Effector memory CD4-positive, alpha-beta T cell (primary cell): ENCODE data around the gene CASQ2.
"Not testable (repeated sequence)": the region's sequence is repeated elsewhere in the genome, so short reads cannot be mapped to it uniquely, and the experiment has no call there.

Experiments
- DNase-seq, 3 donors: peaks; one replicate each; pipeline ENCODE4 v3.0.0-alpha.2; 2020
- H3K27ac ChIP-seq: 2 replicates; pipeline ENCODE4 v1.7.0; 2013; ENCODE audit warnings: mild to moderate bottlenecking, low read length, moderate library complexity; ENCODE audit not compliant: insufficient read depth, poor library complexity, severe bottlenecking
- H3K27me3 ChIP-seq: replicated peaks from 2 replicates; pipeline ENCODE4 v1.7.0; 2013; ENCODE audit warnings: mild to moderate bottlenecking, low read length; ENCODE audit not compliant: insufficient read depth, control insufficient read depth, poor library complexity, severe bottlenecking
- H3K36me3 ChIP-seq: 2 replicates; pipeline ENCODE4 v1.7.0; 2013; ENCODE audit warnings: mild to moderate bottlenecking, low read length, moderate library complexity; ENCODE audit not compliant: control insufficient read depth, insufficient read depth
- H3K4me1 ChIP-seq: 2 replicates; pipeline ENCODE4 v1.7.0; 2013; ENCODE audit warnings: low read length, mild to moderate bottlenecking; ENCODE audit not compliant: control insufficient read depth, insufficient read depth, poor library complexity, severe bottlenecking
- H3K4me3 ChIP-seq: 2 replicates; pipeline ENCODE4 v1.7.0; 2013; ENCODE audit warnings: low read length, low read depth, mild to moderate bottlenecking; ENCODE audit not compliant: insufficient read depth, poor library complexity, severe bottlenecking
- H3K9me3 ChIP-seq: 2 replicates; pipeline ENCODE4 v1.7.0; 2013; ENCODE audit warnings: mild to moderate bottlenecking, low read length, moderate library complexity; ENCODE audit not compliant: control insufficient read depth

The CASQ2 gene

GRCh38 chr1:115782571-115783281 is 14.2 kb upstream of the CASQ2 start:
- Histone ChIP-seq H3K4me1 (no peaks in the 10 kb centered on the region), H3K4me3 (no peak overlapping the region), H3K36me3 (no peaks in the 10 kb centered on the region), H3K9me3 (no peaks in the 10 kb centered on the region), H3K27me3 (peaks cover 8% of the 10 kb centered on the region), H3K27ac (no peak overlapping the region)
- DNase-seq = no peak

DNA sequence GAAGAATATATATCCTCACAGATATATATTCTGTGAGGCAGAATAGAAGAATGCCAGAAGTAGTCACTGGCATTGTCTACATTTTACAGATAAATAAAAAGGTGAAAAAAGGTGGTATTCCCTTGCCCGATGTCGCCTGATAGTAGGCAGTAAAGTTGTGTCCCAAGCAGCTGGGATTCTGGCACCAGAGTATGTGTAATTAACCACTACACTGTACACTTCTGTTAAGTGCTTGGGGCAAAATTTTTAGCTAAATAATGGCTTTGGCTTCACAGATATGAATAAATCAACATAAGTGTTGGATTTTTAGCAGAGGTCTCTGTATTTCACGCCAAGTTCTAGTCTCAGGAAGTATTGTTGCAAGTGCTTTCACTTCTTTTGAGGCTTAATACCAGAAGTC is 13.3 kb upstream of the CASQ2 start:
- DNase-seq = no peak
- peaks cover 8% of the 10 kb centered on the region for H3K27me3 ChIP-seq
- no peak overlapping the region for H3K27ac ChIP-seq
- H3K36me3 ChIP-seq = no peaks in the 10 kb centered on the region
- no peaks in the 10 kb centered on the region for H3K4me1 ChIP-seq
- H3K9me3 ChIP-seq = no peaks in the 10 kb centered on the region
- H3K4me3 ChIP-seq = no peak overlapping the region

- H3K27ac ChIP-seq = no peak overlapping the region
- H3K9me3 ChIP-seq = no peaks in the 10 kb centered on the region
- DNase-seq = no peak
- no peaks in the 10 kb centered on the region for H3K36me3 ChIP-seq
- no peak overlapping the region for H3K4me3 ChIP-seq
- H3K4me1 ChIP-seq = no peaks in the 10 kb centered on the region
- H3K27me3 ChIP-seq = peaks cover 8% of the 10 kb centered on the region
These were observed 12.8 kb upstream of the CASQ2 start for GRCh38 chr1:115781343-115781742.

DNA sequence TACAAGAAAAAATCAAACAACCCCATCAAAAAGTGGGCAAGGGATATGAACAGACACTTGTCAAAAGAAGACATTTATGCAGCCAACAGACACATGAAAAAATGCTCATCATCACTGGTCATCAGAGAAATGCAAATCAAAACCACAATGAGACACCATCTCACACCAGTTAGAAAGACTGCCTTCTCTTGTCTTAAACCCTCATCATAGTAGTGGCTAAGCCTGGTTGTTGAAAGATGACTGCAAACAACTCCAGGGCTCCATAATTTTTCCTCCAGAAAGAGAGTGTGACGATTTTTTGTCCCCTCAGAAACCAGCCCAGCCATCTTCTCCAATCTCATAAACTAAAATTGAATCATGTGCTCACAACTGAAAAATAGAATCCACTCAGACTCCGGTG is 12.1 kb upstream of the CASQ2 start:
- not testable (repeated sequence) for DNase-seq, H3K27ac ChIP-seq, H3K4me1 ChIP-seq, H3K36me3 ChIP-seq, H3K4me3 ChIP-seq, H3K27me3 ChIP-seq, H3K9me3 ChIP-seq

DNA sequence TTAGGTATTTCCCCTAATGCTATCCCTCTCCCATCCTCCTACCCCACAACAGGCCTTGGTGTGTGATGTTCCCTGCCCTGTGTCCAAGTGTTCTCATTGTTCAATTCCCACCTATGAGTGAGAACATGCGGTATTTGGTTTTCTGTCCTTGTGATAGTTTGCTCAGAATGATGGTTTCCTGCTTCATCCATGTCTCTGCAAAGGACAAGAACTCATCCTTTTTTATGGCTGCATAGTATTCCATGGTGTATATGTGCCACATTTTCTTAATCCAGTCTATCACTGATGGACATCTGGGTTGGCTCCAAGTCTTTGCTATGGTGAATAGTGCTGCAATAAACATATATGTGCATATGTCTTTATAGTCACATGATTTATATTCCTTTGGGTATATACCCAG is 10.6 kb upstream of the CASQ2 start:
- H3K27me3 ChIP-seq, DNase-seq, H3K4me1 ChIP-seq, H3K4me3 ChIP-seq, H3K36me3 ChIP-seq, H3K27ac ChIP-seq, H3K9me3 ChIP-seq: not testable (repeated sequence)

DNA sequence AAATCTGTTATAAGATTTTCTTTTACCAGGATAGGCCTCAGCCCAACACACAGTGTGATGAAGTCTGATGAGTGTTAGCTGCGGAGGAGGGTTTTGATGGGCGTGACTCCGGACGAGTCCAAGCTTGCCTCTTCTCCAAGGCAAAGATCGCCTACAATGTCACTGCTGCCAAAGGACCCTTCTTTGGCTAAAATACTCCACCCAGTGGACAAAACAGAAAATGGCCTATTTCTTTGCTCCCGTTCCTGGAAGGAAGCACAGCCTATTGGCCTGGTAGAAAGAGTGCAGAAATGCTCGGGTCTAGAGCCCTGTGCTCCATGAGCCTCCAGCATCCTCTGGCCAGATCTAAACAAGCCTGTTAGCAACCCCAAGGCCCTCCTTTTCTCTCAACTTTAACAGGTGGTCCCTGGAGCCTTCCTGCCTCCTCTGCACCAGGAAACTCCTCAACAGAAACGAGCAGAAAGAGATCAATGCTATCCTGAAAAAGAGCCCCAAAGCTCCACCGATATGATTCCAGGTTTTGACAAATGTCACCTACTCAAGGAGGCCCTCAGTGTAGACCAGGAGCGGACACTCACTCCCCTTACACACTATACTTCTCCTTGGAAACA is 3.4 kb upstream of the CASQ2 start:
- no peak for DNase-seq
- Histone ChIP-seq H3K4me3 (no peak overlapping the region), H3K27ac (no peak overlapping the region), H3K36me3 (no peaks in the 10 kb centered on the region), H3K9me3 (no peaks in the 10 kb centered on the region), H3K27me3 (peaks cover 8% of the 10 kb centered on the region), H3K4me1 (no peaks in the 10 kb centered on the region)

- Histone ChIP-seq H3K27ac (no peak overlapping the region), H3K27me3 (peaks cover 8% of the 10 kb centered on the region), H3K9me3 (no peaks in the 10 kb centered on the region), H3K4me1 (no peaks in the 10 kb centered on the region), H3K36me3 (no peaks in the 10 kb centered on the region), H3K4me3 (no peak overlapping the region)
- DNase-seq = no peak
These were observed 2.8 kb upstream of the CASQ2 start for GRCh38 chr1:115771094-115771846.

GRCh38 chr1:115767403-115767802 is 1.1 kb downstream of the CASQ2 start:
- no peaks in the 10 kb centered on the region for H3K36me3 ChIP-seq
- no peak overlapping the region for H3K4me3 ChIP-seq
- H3K27ac ChIP-seq = no peak overlapping the region
- no peaks in the 10 kb centered on the region for H3K9me3 ChIP-seq
- H3K27me3 ChIP-seq = peaks cover 8% of the 10 kb centered on the region
- H3K4me1 ChIP-seq = no peaks in the 10 kb centered on the region
- no peak for DNase-seq

GRCh38 chr1:115765091-115765490 is 3.4 kb downstream of the CASQ2 start:
- Histone ChIP-seq H3K27me3 (no peaks in the 10 kb centered on the region), H3K36me3 (no peaks in the 10 kb centered on the region), H3K9me3 (no peaks in the 10 kb centered on the region), H3K4me3 (no peak overlapping the region), H3K27ac (no peak overlapping the region), H3K4me1 (no peaks in the 10 kb centered on the region)
- no peak for DNase-seq

GRCh38 chr1:115764541-115764940 is 4.0 kb downstream of the CASQ2 start:
- H3K9me3 ChIP-seq = no peaks in the 10 kb centered on the region
- no peak overlapping the region for H3K27ac ChIP-seq
- no peak for DNase-seq
- no peaks in the 10 kb centered on the region for H3K27me3 ChIP-seq
- H3K36me3 ChIP-seq = no peaks in the 10 kb centered on the region
- no peaks in the 10 kb centered on the region for H3K4me1 ChIP-seq
- H3K4me3 ChIP-seq = no peak overlapping the region
